ENCODE results near the gene TTN. TPM values are rescaled to one million over a fixed set of nuclear protein-coding genes. Genes with fewer than 3 reads are reported as not detected.

The TTN gene
- total and polyA plus RNA-seq, 2 of the 8 experiments (the other 6 are each of a cell fraction or from before 2014, with no cell fraction given): 0.30 to 9.7 TPM

DNA sequence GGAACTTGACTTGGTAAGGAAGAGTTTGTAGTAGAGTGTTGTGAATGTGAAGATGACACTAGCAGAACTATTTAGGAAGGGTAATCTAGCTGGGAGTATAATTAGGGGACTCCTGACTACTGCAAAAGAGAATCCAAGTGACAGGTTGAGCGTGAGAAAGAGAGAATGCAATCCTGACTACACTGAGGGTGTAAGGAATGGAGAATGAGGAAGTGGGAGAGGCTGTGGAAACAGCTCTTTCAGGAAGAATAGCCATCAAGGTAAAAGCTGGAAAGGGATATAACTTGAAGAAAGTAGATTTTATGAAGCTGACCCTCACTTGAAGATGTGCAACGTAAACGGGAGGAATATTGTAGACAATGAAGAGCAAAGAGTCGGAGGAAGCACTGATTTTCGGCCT is 41.1 kb upstream of the TTN start:
- H2BK5ac ChIP-seq (ENCODE audit: low read depth, low read length): no peak overlapping the region
- H3K23ac ChIP-seq (ENCODE audit: insufficient read length): no peak overlapping the region
- H3K9ac ChIP-seq (replicated peaks in 1 of 4; ENCODE audit: extremely low read depth in 1 of 4, low read depth in 3 of 4, low read length in 3 of 4): no peak overlapping the region
- H3K18ac ChIP-seq (ENCODE audit: extremely low read depth, low read length): no peak overlapping the region
- H2AFZ ChIP-seq (ENCODE audit: low read length): no peak overlapping the region
- no peaks in the 10 kb centered on the region for H3K79me1 ChIP-seq (ENCODE audit: low read depth, low read length)
- no peak overlapping the region for H2BK15ac ChIP-seq (ENCODE audit: low read length)
- no peak overlapping the region for H2BK120ac ChIP-seq (replicated peaks; ENCODE audit: low read depth, low read length)
- no peak overlapping the region for H4K91ac ChIP-seq (replicated peaks; ENCODE audit: insufficient read length, low read length)
- WGBS, 2 experiments (ENCODE audit: extremely low coverage in 1 of 2, insufficient coverage in 1 of 2, insufficient read length in 1 of 2, insufficient replicate concordance in 2 of 2, low coverage in 1 of 2, low lambda C conversion rate in 2 of 2, missing lambda C conversion rate in 1 of 2): 98% methylated on average over 5 of the region's 5 CpGs; no CpG with 5 or more reads in 1 of the 2 experiments
- no peak overlapping the region for H3K4me2 ChIP-seq (ENCODE audit: insufficient read depth in 1 of 2, low read depth in 2 of 2, low read length in 2 of 2)
- no peak overlapping the region for H4K8ac ChIP-seq (ENCODE audit: extremely low read depth, insufficient read depth, low read length)
- no peaks in the 10 kb centered on the region for H3K27me3 ChIP-seq (replicated peaks in 1 of 4; ENCODE audit: control insufficient read depth in 3 of 4, extremely low read depth in 1 of 4, insufficient read depth in 3 of 4, low read length in 3 of 4)
- H2BK12ac ChIP-seq (ENCODE audit: low read depth, low read length): no peak overlapping the region
- H3K23me2 ChIP-seq (ENCODE audit: low read depth, low read length): no peaks in the 10 kb centered on the region
- H4K20me1 ChIP-seq (replicated peaks in 1 of 2; ENCODE audit: control insufficient read depth in 1 of 2, insufficient read depth in 2 of 2, low read length in 2 of 2): no peaks in the 10 kb centered on the region
- H2BK20ac ChIP-seq (ENCODE audit: low read length): no peak overlapping the region
- TF ChIP-seq, protein P1, sequence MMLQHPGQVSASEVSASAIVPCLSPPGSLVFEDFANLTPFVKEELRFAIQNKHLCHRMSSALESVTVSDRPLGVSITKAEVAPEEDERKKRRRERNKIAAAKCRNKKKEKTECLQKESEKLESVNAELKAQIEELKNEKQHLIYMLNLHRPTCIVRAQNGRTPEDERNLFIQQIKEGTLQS (IDR thresholded peaks at IDR 0.05; ENCODE audit: insufficient read depth, low read depth, low read length): no peak
- TF ChIP-seq TCF12 (IDR thresholded peaks at IDR 0.05; ENCODE audit: low read depth, low read length): no peak
- no peak for TF ChIP-seq SAP30 (IDR thresholded peaks at IDR 0.05; ENCODE audit: insufficient read depth, insufficient replicate concordance, low read length)
- TF ChIP-seq JUND (IDR thresholded peaks at IDR 0.05; ENCODE audit: low read length): no peak
- no peak for TF ChIP-seq SRF (IDR thresholded peaks at IDR 0.05; ENCODE audit: low read depth, low read length)
- TF ChIP-seq, protein P2, sequence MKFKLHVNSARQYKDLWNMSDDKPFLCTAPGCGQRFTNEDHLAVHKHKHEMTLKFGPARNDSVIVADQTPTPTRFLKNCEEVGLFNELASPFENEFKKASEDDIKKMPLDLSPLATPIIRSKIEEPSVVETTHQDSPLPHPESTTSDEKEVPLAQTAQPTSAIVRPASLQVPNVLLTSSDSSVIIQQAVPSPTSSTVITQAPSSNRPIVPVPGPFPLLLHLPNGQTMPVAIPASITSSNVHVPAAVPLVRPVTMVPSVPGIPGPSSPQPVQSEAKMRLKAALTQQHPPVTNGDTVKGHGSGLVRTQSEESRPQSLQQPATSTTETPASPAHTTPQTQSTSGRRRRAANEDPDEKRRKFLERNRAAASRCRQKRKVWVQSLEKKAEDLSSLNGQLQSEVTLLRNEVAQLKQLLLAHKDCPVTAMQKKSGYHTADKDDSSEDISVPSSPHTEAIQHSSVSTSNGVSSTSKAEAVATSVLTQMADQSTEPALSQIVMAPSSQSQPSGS (IDR thresholded peaks at IDR 0.05; ENCODE audit: low read length): no peak
- no peak for TF ChIP-seq HDAC6 (IDR thresholded peaks at IDR 0.05; ENCODE audit: low read depth, low read length)
- H3K36me3 ChIP-seq (ENCODE audit: control insufficient read depth in 2 of 4, insufficient read depth in 4 of 4, low read length in 3 of 4): peaks cover 0 to 1% (median 0%) of the 10 kb centered on the region in 4 experiments; a peak in 2 of 8 replicates
- H3K4me1 ChIP-seq (replicated peaks in 1 of 4; ENCODE audit: control insufficient read depth in 3 of 4, insufficient read depth in 4 of 4, low read length in 3 of 4): peaks cover 0 to 13% (median 7%) of the 10 kb centered on the region in 4 experiments; a peak in 3 of 7 replicates
- H3K27ac ChIP-seq (ENCODE audit: low read depth, low read length): no peak overlapping the region
- POLR2A ChIA-PET (ENCODE audit: partially characterized antibody): no interaction called here
- H3K9me3 ChIP-seq (ENCODE audit: insufficient read depth in 2 of 2, low read depth in 1 of 2, low read length in 1 of 2): peaks cover 0 to 3% of the 10 kb centered on the region in 2 experiments; a peak in 1 of 4 replicates
- no peak overlapping the region for H3K4me3 ChIP-seq (ENCODE audit: extremely low read depth in 1 of 4, insufficient read depth in 2 of 4, low read depth in 3 of 4, low read length in 4 of 4)
- H4K5ac ChIP-seq (ENCODE audit: insufficient read length, low read depth, low read length): no peak overlapping the region
- no peak overlapping the region for H2AK5ac ChIP-seq (ENCODE audit: low read depth, low read length)
- no peak overlapping the region for H3K56ac ChIP-seq (replicated peaks; ENCODE audit: insufficient read length, low read depth, low read length)
- CTCF ChIA-PET (ENCODE audit: partially characterized antibody): interaction anchor here (1.0 kb wide), 1 partner anchor 65 kb away, joined by 4 read pairs; no protein-coding TSS in a partner anchor
- FAIRE-seq (no peak), DNase-seq (ENCODE audit: low read depth in 1 of 2, low spot score in 2 of 2) (no peak)
- no peak overlapping the region for H3K14ac ChIP-seq (ENCODE audit: insufficient read length)
- H3K4ac ChIP-seq (replicated peaks; ENCODE audit: insufficient read length, low read depth, low read length): no peak overlapping the region
- no peaks in the 10 kb centered on the region for H3K79me2 ChIP-seq (ENCODE audit: control insufficient read depth in 1 of 2, insufficient read depth in 2 of 2, low read length in 2 of 2)

Data from H1 (cell line).